GM23248 (cell line): ENCODE data around the gene ANTXR2. TPM values are rescaled to one million over a fixed set of nuclear protein-coding genes. Genes with fewer than 3 reads are reported as not detected.

ENCODE experiments used
- DNase-seq: peaks from one replicate; pipeline ENCODE4 v3.0.0-alpha.2; 2015
- H2AFZ ChIP-seq: fragments of 200-600 bp; sonication (generic); 2 replicates; pipeline ENCODE4 v1.6.1; 2016; ENCODE audit warnings: antibody characterized with exemption
- H3F3A ChIP-seq: fragments of 200-600 bp; sonication (generic); 2 replicates; pipeline ENCODE4 v1.6.1; 2016; ENCODE audit warnings: mild to moderate bottlenecking, antibody characterized with exemption, mixed run types; ENCODE audit not compliant: insufficient read depth
- H3K27ac ChIP-seq: fragments of 200-600 bp; sonication (generic); 2 replicates; pipeline ENCODE4 v1.5.1; 2016; ENCODE audit warnings: mild to moderate bottlenecking
- H3K27me3 ChIP-seq: fragments of 200-600 bp; sonication (generic); replicated peaks from 2 replicates; pipeline ENCODE4 v1.6.1; 2016; ENCODE audit warnings: mild to moderate bottlenecking; ENCODE audit not compliant: insufficient read depth
- H3K36me3 ChIP-seq: fragments of 200-600 bp; sonication (generic); 2 replicates; pipeline ENCODE4 v1.6.1; 2016; ENCODE audit warnings: low read depth, mild to moderate bottlenecking
- H3K4me1 ChIP-seq: fragments of 200-600 bp; sonication (generic); 2 replicates; pipeline ENCODE4 v1.6.1; 2016; ENCODE audit warnings: mild to moderate bottlenecking; ENCODE audit not compliant: insufficient read depth
- H3K4me2 ChIP-seq: fragments of 200-600 bp; sonication (generic); one replicate; pipeline ENCODE4 v1.6.1; 2016; ENCODE audit warnings: mild to moderate bottlenecking; ENCODE audit not compliant: unreplicated experiment
- H3K4me3 ChIP-seq: fragments of 200-600 bp; sonication (generic); 2 replicates; pipeline ENCODE4 v1.5.1; 2016; ENCODE audit warnings: mild to moderate bottlenecking
- H3K79me2 ChIP-seq: fragments of 200-600 bp; sonication (generic); 2 replicates; pipeline ENCODE4 v1.6.1; 2016; ENCODE audit warnings: mild to moderate bottlenecking; ENCODE audit not compliant: insufficient read depth
- H3K9ac ChIP-seq: fragments of 200-600 bp; sonication (generic); 2 replicates; pipeline ENCODE4 v1.6.1; 2016; ENCODE audit warnings: mild to moderate bottlenecking
- H3K9me2 ChIP-seq: fragments of 200-600 bp; sonication (generic); 2 replicates; pipeline ENCODE4 v1.6.1; 2016; ENCODE audit warnings: mixed run types, mild to moderate bottlenecking, moderate library complexity; ENCODE audit not compliant: insufficient read depth
- H3K9me3 ChIP-seq: fragments of 200-600 bp; sonication (generic); one replicate; pipeline ENCODE4 v1.6.1; 2017; ENCODE audit warnings: low read depth
- H4K20me1 ChIP-seq: fragments of 200-600 bp; sonication (generic); 2 replicates; pipeline ENCODE4 v1.6.0; 2016; ENCODE audit not compliant: insufficient read depth
- EZH2 ChIP-seq: fragments of 200-600 bp; sonication (generic); IDR thresholded peaks from 2 replicates; pipeline ENCODE4 v1.6.1; 2018; ENCODE audit warnings: antibody characterized with exemption, mild to moderate bottlenecking; ENCODE audit not compliant: insufficient read depth, poor library complexity, severe bottlenecking
- EZH2phosphoT487 ChIP-seq: fragments of 200-600 bp; sonication (generic); IDR thresholded peaks from 2 replicates; pipeline ENCODE4 v1.6.1; 2018; ENCODE audit warnings: antibody characterized with exemption, moderate library complexity, mild to moderate bottlenecking, low read depth; ENCODE audit not compliant: insufficient read depth
- WGBS, 2 experiments: methylation state at CpG; one replicate each; pipeline ENCODE4 v1.1.6; 2015 to 2017; ENCODE audit warnings: low lambda C conversion rate in 2 of 2, low coverage in 1 of 2; ENCODE audit errors: missing lambda C conversion rate in 2 of 2; 5-methylcytosine and 5-hydroxymethylcytosine counted together
- in situ Hi-C: fragments of 300-500 bp; cut with MboI; formaldehyde crosslinking; loops from 2 replicates; pipeline ENCODE4 v1.15.0; 2020
- polyA plus RNA-seq: library from polyadenylated mRNA; unstranded; fragments of >200 nt; fragmentation: Nextera tagmentation; extraction: Ambion mirVana; gene quantifications from 2 replicates; pipeline ENCODE4 v1.2.1, GENCODE V29; 2016
- total RNA-seq: library from RNA; depleted of rRNA; stranded (reverse); fragments of >200 nt; shearing (Covaris generic); gene quantifications from 2 replicates; pipeline ENCODE4 v1.2.3, GENCODE V29; 2014

ANTXR2 gene
- total and polyA plus RNA-seq, 2 experiments from 2014 or later, result 77.2 to 87.5 TPM

- Histone ChIP-seq H4K20me1 (no peaks in the 10 kb centered on the region), H3K9ac (no peak overlapping the region), H3K4me3 (no peak overlapping the region), H3F3A (no peaks in the 10 kb centered on the region; the same call in 1 of the 2 replicates), H3K9me3 (no peaks in the 10 kb centered on the region), H3K9me2 (no peaks in the 10 kb centered on the region), H3K4me1 (peaks cover 24% of the 10 kb centered on the region), H2AFZ (no peak overlapping the region), H3K79me2 (no peaks in the 10 kb centered on the region), H3K36me3 (no peaks in the 10 kb centered on the region), H3K27me3 (no peaks in the 10 kb centered on the region), H3K27ac (no peak overlapping the region), H3K4me2 (no peak overlapping the region)
- TF ChIP-seq EZH2phosphoT487, result no peak
- no peak for TF ChIP-seq EZH2
- in situ Hi-C loops, result no loop called here
- 88 to 97% methylated on average over 2 of the region's 2 CpGs for WGBS, 2 experiments
- no peak for DNase-seq
These were observed 19.1 kb upstream of the ANTXR2 start for GRCh38 chr4:80092088-80092487.

GRCh38 chr4:80091688-80092087 is 18.7 kb upstream of the ANTXR2 start:
- no peak overlapping the region for H3K4me2 ChIP-seq
- 94 to 100% methylated on average over 2 of the region's 2 CpGs for WGBS, 2 experiments
- in situ Hi-C loops, result no loop called here

GRCh38 chr4:80091184-80091583 is 18.2 kb upstream of the ANTXR2 start:
- Histone ChIP-seq H3K36me3 (no peaks in the 10 kb centered on the region), H3K4me3 (no peak overlapping the region), H2AFZ (no peak overlapping the region), H3F3A (no peaks in the 10 kb centered on the region; the same call in 1 of the 2 replicates), H3K9me2 (no peaks in the 10 kb centered on the region), H3K4me2 (no peak overlapping the region), H3K27me3 (no peaks in the 10 kb centered on the region), H3K9me3 (no peaks in the 10 kb centered on the region), H3K27ac (no peak overlapping the region), H4K20me1 (no peaks in the 10 kb centered on the region), H3K79me2 (no peaks in the 10 kb centered on the region), H3K4me1 (peaks cover 18% of the 10 kb centered on the region), H3K9ac (no peak overlapping the region)
- no peak for DNase-seq
- TF ChIP-seq EZH2 (no peak), EZH2phosphoT487 (no peak)
- WGBS, 2 experiments, result 90 to 92% methylated on average over 3 of the region's 3 CpGs
- in situ Hi-C loops, result no loop called here

More at GRCh38 chr4:80091688-80092087, 18.7 kb upstream of the ANTXR2 start:
- Histone ChIP-seq H3K79me2 (no peaks in the 10 kb centered on the region), H3F3A (no peaks in the 10 kb centered on the region; the same call in 1 of the 2 replicates), H3K4me3 (no peak overlapping the region), H3K36me3 (no peaks in the 10 kb centered on the region), H3K9me2 (no peaks in the 10 kb centered on the region), H2AFZ (no peak overlapping the region), H3K4me1 (peaks cover 23% of the 10 kb centered on the region), H3K9ac (no peak overlapping the region), H4K20me1 (no peaks in the 10 kb centered on the region), H3K9me3 (no peaks in the 10 kb centered on the region), H3K27me3 (no peaks in the 10 kb centered on the region), H3K27ac (no peak overlapping the region)
- TF ChIP-seq EZH2phosphoT487, result no peak
- no peak for TF ChIP-seq EZH2
- no peak for DNase-seq

GRCh38 chr4:80090090-80090489 is 17.1 kb upstream of the ANTXR2 start:
- Histone ChIP-seq H3K4me1 (peaks cover 16% of the 10 kb centered on the region), H3F3A (no peaks in the 10 kb centered on the region; the same call in 1 of the 2 replicates), H3K27me3 (no peaks in the 10 kb centered on the region), H3K9me2 (no peaks in the 10 kb centered on the region), H4K20me1 (no peaks in the 10 kb centered on the region), H2AFZ (no peak overlapping the region), H3K9ac (no peak overlapping the region), H3K36me3 (no peaks in the 10 kb centered on the region), H3K9me3 (no peaks in the 10 kb centered on the region), H3K79me2 (no peaks in the 10 kb centered on the region), H3K4me2 (no peak overlapping the region), H3K4me3 (no peak overlapping the region), H3K27ac (no peak overlapping the region)
- no peak for TF ChIP-seq EZH2phosphoT487
- TF ChIP-seq EZH2, result no peak
- in situ Hi-C loops, result no loop called here
- WGBS, 2 experiments, result 83 to 100% methylated on average over 1 of the region's 1 CpG
- DNase-seq, result no peak

GRCh38 chr4:80088471-80088870 is 15.4 kb upstream of the ANTXR2 start:
- no peak overlapping the region for H3K9ac ChIP-seq
- 0 out of 2 replicates have a peak, but pooled peaks cover 7% of the 10 kb centered on the region for H3K4me1 ChIP-seq
- TF ChIP-seq EZH2, result no peak
- no peak for TF ChIP-seq EZH2phosphoT487
- H3K4me2 ChIP-seq, result no peak overlapping the region
- no peak for DNase-seq
- WGBS, 2 experiments, result 92 to 95% methylated on average over 1 of the region's 1 CpG
- H3K4me3 ChIP-seq, result no peak overlapping the region
- H3F3A ChIP-seq, result no peaks in the 10 kb centered on the region
- no peaks in the 10 kb centered on the region for H3K36me3 ChIP-seq
- in situ Hi-C loops, result no loop called here
- H3K27ac ChIP-seq, result no peak overlapping the region
- H3K9me3 ChIP-seq, result no peaks in the 10 kb centered on the region
- H2AFZ ChIP-seq, result no peak overlapping the region
- no peaks in the 10 kb centered on the region for H3K27me3 ChIP-seq
- no peaks in the 10 kb centered on the region for H3K9me2 ChIP-seq
- H4K20me1 ChIP-seq, result no peaks in the 10 kb centered on the region
- H3K79me2 ChIP-seq, result no peaks in the 10 kb centered on the region
